ENCODE measurements around the gene PBXIP1.

DNA sequence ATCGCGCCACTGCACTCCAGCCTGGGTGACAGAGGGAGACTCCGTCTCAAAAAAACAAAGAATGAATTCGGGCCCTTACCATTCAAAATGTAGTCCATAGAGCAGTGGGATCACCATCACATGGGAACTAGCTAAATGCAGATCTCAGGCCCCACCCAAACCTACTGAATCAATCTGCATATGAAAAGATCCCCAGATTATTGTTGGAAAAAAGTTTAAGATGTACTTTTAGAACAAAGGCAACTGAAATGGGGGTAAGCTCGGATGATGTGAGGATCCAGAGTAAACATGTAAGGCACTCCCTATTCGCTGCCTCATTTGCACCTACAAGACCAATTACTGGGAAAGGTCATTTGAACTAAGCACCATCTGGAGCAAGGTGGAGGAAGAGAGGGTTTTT, 26.4 kb upstream of the PBXIP1 start:
- TF ChIP-seq, protein P1, sequence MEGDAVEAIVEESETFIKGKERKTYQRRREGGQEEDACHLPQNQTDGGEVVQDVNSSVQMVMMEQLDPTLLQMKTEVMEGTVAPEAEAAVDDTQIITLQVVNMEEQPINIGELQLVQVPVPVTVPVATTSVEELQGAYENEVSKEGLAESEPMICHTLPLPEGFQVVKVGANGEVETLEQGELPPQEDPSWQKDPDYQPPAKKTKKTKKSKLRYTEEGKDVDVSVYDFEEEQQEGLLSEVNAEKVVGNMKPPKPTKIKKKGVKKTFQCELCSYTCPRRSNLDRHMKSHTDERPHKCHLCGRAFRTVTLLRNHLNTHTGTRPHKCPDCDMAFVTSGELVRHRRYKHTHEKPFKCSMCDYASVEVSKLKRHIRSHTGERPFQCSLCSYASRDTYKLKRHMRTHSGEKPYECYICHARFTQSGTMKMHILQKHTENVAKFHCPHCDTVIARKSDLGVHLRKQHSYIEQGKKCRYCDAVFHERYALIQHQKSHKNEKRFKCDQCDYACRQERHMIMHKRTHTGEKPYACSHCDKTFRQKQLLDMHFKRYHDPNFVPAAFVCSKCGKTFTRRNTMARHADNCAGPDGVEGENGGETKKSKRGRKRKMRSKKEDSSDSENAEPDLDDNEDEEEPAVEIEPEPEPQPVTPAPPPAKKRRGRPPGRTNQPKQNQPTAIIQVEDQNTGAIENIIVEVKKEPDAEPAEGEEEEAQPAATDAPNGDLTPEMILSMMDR (conservative IDR thresholded peaks at IDR 0.05; ENCODE audit: low read length), result no peak
- TF ChIP-seq EZH2phosphoT487 (IDR thresholded peaks at IDR 0.05; ENCODE audit: borderline replicate concordance, low read depth, low read length), result no peak

Measured in OCI-LY7 (cell line).